ENCODE measurements around the gene ZDHHC3.
A peak's percentile ranks its signal among the peaks of the same experiment; 100 is the strongest.

The ZDHHC3 gene, protein sequence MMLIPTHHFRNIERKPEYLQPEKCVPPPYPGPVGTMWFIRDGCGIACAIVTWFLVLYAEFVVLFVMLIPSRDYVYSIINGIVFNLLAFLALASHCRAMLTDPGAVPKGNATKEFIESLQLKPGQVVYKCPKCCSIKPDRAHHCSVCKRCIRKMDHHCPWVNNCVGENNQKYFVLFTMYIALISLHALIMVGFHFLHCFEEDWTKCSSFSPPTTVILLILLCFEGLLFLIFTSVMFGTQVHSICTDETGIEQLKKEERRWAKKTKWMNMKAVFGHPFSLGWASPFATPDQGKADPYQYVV

DNA sequence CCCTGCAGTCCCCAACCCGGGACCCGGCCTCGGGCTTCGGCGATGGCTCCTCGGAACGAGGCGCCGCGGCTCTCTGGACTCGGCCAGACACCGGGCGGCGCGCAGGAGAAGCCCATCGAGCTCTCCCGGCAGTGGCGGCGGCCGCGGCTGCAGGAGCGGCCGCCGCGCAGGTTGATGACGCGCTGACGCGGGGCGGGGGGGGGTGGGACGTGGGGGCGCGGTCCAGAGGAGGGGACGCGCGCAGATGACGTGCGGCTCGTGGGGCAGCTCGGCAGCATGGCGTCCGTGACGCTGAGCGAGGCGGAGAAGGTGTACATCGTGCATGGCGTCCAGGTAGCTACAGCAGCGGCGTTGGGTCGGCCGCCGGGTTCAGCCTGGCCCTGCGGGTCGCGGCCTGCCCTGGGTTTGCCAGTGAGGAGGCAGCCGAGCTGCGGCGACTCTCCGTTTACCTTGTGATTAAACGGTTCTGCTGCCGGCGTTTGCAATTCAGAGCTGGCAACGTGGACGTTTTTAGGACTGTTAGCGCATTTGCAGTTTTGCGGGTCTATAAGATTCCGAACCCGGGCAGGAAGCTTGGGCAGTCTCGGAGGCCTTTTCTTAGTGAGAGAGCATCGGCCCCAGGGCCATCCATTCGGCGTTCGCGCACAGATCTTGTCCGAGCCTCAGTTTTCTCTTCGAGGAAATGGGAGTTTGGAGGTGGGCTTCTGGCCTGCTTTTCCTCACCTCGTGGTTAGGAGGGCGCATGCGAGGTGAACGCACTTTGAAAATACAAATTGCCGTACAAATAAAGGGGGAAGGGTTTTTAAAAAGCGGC, at the start of gene ZDHHC3, which contains the start of gene EXOSC7:
TSS of gene ZDHHC3 (minus strand) at position 173 of the 814 bp plus-strand sequence. CDS start 16,738 bp downstream, outside the sequence.
TSS of gene EXOSC7 (plus strand) at position 243 of the 814 bp plus-strand sequence. CDS start at position 277, 34 bp downstream.
- DNase-seq, result peak; percentile 91

DNA sequence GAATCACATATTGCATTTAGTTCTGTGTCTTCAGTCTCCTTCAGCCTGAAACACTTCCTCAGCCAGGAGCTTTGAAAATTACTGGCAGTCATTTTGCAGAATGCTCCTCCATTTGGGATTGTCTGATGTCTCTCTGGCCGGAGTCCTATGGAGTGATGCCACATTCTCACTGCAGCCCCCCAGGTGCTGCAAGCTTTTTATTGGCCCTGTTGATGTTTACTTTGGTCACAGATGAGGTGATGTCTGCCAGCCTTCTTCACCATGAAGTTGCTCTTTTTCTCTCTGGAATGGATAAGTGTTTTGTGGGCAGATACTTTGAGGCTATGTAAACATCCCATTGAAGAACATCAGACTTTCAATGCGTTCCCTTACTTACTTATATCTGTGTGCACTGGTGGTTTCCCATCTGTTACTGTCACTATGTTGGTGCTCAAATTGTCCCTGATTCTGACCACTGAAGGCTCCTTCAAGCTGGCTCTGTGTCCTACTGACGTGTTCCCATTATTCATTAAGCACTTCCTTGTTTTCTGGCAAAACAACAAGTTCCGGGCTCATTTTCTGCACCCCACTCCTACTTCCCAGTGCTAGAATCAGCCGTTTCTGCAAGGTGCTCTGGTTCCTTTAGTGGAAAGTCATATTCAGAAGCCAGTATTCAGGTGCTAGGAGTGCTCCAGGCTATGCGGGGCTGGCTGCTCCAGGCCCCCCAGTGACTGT, 48.7 kb upstream of the ZDHHC3 start:
- no peak for DNase-seq

DNA sequence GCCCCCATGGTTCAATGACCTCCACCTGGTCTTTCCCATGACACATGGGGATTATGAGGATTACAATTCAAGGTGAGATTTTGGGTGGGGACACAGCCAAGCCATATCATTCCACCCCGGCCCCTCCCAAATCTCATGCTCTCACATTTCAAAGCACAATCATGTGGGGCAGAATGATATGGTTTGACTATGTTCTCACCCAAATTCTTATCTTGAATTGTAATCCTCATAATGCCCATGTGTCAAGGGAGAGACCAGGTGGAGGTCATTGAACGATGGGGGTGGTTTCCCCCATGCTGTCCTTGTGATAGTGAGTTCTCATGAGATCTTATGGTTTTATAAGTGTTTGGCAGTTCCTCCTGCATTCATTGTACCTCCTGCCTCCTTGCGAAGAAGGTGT, 47.7 kb upstream of the ZDHHC3 start:
- DNase-seq, result no peak

DNA sequence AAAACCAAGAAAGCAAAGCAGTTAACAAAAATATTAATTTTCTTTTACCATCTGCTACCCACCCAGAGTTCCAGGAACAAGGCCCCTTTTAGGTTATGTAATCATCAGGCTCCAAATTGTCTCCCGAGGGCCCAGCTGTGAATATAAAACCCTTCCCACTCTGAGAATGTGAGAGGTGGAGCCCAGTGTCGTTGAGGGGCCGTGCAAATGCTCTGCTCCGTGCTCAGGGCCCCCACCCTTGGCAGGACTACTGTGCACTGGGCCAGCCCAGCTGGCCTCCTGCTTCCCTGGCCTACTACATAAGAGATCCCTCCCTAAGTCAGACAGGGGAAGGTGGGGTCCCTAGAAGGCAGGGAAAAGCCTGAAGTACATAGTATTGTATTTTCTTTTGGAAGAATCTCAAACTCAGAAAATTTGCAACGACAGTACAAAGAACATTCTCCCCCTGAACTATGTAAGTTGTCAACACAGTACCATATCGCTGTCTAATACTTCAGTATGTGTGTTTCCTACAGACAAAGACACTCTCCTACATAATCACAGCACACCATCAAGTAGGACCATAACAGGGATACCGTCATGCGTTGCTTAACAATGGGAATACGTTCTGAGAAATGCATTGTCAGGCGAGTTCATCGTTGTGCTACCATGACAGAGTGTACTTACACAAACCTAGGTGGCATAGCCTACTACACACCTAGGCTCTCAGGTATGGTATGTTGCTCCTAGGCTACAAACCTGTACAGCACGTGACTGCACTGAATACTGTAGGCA, 45.7 kb upstream of the ZDHHC3 start:
- no peak for DNase-seq

DNA sequence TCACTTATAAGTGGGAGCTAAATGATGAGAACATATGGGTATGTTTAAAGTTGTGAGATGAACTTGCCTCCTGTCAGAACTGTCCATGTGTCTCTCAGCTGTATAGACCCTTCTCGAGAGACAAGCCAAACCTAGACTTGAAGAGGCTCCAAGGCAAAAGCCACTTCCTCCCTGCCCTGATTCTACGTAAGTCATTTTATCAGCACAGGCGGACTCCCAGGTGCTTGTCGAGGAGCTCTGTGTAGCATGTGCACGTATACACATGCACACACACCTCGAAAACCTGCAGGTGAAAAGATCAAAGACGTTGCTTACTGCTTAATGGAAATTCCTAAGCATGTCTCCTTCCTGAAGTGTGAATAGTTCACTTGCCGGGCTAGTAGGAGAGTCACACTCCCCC, 44.6 kb upstream of the ZDHHC3 start:
- DNase-seq, result no peak

DNA sequence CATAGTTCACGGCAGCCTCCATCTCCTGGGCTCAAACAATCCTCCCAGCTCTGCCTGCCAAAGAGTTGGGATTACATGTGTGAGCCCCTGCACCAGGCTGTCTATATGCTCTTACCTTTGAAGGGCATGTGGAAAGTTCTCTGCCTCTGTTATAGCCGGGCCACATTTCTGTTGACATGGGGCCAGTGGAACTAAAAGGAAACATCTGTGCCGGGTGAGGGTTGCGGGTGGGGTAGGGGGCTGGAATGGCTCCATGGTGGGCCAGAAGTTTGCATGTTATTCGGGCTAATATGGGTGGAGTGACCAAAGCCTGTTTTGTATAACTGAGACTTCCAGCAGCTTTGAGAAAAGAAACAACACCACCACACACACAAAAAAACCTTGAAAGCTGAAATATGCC, 41.8 kb upstream of the ZDHHC3 start:
- DNase-seq, result no peak

DNA sequence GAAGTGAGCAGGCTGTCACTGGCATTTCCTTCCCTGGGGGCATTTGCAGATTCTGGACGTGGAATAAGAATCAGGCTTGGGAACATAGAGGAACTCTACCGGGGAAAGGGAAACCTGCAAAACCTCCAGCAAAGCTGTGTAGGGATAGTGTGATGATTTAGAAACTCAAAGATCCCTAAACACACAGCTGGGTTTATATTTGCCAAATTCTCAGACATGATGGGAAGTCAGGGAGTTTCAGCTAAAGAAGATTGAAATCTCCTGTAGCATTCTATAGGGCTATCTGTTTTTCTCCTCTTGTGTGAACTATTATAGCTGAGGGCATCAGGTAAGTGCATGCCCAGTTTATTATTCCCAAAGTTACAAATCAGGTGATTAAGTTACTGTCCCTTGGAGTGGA, 40.9 kb upstream of the ZDHHC3 start:
- DNase-seq, result no peak

DNA sequence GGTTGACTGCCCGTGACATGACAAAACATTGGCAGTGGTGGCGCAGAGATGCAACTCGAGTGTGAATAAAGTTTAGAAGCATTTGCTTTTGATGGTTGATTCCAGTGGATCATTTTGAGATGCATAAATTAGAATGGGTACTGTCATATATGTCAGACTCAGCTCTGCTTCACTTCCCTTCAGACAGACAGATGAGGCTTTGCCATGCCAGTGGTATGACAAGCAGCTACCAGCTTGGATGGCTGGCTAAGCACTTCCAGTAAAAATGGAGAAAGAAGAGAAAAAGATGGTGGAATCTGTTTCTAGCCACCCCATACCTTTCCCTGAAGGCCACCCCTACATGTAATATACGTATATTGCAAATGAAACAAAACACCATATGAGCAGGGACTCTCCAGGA, 36.6 kb upstream of the ZDHHC3 start:
- DNase-seq, result no peak

DNA sequence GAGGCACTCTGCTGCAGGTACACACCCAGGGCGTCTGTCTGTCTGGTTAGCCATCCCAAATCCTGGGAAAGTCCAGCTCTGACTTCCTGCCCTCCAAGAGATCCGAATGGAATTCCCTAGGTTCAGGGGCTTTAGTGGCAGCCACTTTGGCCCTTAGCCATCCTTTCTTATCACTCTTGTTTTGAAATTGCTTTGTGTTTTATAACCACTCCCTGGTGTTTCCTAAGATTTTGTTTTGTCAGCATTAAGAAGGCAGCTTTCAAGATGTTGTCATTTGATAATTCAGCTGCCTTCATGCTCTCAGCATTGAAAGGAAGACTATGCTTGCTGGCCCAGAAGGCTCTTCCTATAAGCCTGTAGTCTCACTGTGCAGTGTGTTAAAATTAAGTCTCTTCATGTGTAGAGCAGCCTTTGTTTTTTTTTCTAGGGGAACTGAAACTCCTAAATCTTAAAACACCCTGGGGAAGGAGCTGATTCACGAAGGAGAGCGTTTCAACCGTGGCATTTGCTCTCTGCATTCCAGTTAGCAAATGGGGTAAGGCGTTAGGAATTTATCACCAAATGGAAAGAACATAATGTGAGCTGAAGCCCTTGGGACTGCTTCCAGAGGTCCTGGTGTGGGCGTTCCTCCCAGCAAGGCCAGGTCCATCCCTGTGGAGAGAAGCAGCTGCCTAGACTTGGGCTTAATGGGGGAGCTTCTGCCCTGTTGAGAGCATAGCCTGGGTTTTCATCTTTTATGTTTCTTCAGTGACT, 36.0 kb upstream of the ZDHHC3 start:
- no peak for DNase-seq

DNA sequence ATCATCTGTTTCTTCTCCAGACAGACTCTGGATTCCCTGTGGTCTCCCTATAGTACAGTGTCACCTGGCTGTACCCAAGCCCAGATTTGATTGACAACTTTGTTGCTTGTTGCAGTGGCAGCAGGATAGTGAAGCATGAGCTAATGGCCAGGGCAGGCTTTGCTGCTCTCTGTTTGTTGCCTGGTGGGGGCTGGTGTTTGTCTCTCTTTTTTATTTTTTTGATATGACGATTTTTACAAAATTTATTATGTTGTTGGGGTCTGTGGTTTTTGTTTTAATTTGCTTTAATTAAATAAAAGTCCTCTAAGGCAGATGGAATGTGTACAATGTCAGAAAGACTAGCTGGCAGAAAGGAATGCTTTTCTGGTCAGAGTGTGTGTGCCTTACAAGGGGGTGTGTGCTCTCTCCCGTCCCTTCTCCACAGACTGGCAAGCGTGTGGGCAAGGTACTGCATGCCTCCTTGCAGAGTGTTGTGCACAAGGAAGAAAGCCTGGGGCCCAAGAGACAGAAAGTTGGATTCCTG, 34.9 kb upstream of the ZDHHC3 start:
- DNase-seq, result no peak

DNA sequence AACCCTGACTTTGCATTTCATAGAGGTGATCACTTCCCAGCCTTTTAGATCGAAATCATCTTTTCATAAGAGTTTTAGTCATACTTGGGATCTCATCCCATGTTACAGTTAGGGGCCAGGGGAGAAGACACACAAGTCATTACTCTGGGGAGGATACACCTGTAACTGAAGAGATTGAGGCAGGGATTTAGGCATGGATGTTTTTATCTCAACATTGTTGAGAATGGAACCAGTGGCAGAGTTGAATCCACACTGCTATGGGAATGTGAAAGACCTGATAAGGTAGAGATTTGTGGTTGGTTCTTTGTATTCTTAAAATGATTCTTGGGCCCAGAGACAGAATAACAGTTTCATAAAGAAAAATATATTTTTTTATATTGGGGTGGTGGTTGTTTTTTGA, 33.9 kb upstream of the ZDHHC3 start:
- DNase-seq, result no peak

DNA sequence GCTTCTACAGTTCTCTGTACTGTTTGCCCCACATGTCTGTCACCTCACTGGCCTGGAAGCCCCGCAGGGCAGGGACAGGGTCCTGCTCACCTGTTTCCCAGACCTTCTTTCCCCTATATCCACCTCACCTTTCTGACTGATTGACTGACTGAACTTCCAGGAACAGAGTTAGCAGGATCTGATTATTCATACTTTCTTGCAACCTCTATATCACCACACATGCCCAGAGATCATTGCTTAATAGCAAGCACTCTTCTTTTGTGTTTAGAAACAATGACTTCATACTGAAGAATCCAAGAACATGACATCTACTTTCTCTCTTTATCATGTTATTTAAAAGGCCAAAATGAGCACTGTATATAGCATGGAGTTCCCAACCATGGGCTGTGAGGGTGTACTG, 32.1 kb upstream of the ZDHHC3 start:
- no peak for DNase-seq

DNA sequence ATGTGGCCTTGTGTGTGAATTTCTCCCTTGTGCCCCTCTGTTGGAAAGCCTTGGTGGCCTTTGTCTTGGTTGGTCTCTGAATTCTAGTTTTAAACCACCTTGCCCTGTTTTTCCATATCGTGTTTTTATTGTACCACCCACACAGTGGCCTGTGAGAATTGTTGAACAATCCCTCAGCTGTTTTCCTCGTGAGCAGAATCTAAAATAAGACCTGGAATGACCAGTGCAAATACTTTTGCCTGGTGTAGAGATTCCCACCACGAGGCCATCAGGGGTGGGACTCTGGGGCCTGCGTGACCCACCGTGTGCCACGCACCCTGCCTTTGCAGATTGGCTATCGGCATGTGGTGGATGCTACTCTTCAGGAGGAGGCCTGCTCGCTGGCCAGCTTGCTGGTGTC, 31.1 kb upstream of the ZDHHC3 start:
- DNase-seq, result no peak

DNA sequence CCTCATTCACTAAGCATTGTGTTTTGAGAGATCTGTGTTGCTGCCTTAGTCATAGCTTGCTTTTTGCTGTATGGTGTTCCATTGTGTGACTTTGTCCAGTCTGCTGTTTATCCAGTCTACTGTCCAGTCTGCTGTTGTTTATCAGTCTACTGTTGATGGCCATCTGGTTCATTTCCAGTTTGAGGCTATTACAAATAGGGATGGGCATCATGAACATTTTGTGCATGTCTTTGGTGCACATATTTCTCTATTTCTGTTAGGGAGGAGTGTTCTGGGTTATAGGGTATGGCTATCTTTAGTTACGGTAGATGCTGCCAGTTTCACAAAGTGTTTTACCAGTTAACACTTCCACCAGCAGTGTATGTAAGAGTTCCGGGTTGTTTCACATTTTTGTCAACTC, 27.9 kb upstream of the ZDHHC3 start:
- no peak for DNase-seq

DNA sequence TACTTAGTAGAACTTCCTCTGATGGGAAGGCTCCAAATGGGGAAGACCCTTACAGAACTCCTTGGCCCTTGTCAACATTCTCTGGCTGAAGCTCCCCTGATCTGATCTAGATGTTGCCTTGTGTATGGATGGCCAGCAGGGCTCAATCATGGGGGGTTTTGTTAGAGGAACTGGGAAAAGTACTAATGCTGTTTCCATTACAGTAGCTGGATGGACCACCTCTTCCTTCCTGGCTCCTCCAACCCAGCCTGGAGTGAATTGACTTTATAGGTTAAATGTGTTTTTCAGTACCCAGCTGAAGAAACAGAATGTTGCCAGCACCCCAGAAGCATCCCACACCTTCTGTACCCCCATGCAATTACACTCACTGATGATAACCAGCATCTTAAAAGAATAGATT, 27.4 kb upstream of the ZDHHC3 start:
- no peak for DNase-seq

DNA sequence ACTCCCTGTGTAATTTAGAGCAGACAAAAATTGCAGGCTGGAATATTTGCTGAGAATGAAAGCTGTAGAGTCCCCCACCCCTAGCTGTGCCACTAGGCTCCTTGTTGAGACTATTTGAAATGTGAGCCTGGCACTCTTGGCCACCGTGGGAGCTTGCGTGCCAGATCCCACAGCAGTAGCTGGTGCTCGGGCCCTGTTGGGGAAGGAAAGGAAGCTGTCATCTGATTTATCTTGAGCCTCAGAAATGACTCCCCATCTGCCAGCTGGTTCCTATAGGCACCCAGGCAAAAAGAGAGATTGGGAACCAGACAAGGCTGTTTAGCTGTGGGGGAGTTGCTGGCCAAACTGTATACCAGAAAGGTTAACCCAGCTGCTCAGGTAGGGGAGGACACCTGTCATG, 26.7 kb upstream of the ZDHHC3 start:
- DNase-seq, result no peak

DNA sequence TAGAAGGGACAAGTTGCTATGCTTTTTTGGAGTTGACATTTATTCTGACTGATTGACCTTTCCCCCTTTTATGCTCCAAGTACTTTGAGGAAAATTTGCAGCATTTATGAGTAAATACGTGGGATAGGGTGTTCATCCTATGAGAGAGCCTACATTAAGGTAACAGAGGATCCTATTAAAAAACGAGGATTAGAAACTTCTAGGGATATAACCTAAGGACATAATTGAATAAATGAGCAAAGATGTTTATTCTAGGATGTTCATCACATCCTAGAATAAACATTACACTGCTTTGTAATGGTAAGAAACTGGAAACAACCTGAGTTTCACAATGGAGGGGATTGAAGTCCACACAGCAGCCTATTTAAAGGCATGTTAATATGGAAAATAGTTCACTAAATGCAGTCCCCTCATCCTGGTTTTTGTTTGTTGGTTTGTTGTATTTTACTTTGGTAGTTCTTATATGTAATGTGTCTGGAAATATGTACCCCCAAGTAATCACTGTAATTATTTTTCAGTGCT, 26.2 kb upstream of the ZDHHC3 start:
- DNase-seq, result no peak

DNA sequence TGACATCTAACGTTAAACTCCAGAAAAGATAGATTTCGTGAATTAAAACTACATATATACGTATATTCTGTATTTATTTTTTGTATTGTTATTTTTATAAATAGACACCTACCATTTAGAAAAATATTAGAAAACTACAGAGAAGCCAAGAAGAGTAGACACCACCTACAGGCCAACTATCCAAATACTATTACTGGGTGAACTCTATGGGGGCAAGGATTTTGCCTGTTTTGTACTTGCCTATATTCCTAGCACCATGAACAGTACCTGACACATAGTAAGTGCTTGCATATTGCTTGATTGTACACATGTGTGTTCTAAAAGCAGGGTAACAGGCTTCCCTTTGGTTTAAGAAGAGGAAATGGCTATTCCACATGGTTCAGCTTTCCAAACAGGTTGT, 25.8 kb upstream of the ZDHHC3 start:
- no peak for DNase-seq

DNA sequence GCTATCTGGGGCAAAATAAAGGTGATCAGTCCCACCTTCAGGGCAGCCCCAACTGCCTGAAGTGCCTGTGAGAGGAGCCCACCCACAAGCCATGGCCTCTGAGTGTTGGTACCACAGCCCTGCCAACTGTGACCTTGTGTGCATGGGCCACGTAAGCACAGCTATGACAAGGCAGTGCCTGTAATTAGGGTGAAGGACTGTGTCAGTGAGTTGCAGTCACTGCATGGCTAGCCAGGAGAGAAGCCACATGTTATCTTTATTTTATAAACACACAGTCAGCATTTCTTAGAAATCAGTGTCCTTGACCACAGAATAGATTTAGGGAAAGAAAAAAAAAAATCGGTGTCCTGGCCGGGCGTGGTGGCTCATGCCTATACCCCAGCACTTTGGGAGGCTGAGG, 24.8 kb upstream of the ZDHHC3 start:
- no peak for DNase-seq

DNA sequence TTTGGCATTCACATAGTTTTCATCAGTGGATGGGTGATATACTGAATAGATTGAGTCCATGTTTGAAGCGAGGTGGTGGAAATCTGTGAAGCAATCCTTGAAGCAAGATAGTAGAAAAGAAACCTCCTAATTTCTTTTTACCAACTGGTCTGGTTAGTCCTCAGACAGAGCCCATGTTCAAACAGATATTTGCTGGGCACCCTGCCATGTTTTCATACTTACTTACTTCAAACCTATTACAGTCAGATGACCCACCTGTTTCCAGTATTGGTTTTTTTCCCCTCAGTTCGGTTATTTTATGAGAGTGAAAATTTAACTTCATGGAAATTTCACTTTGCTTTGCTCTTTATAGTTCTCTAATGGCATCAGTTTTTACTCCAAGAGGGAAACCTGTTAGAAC, 23.8 kb upstream of the ZDHHC3 start:
- no peak for DNase-seq

DNA sequence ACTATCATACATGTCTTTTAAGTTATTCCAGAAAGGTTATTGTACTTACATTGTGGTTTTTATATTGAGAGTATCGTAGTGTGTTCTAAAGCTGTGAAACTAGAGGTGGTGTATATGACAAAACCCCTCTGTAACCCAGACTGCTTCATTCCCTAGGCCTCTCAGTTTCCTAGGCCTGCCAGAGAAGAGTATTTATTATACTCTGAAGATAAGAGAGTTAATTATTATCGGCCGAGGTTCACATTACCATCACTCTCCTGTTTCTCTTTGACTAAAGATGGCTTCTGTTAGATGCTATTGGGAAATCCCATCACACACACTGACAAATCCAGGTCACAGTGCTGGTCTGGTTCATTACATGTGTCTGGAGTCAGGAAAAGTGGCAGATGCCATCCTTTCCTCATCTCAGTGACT, 20.6 kb upstream of the ZDHHC3 start:
- no peak for DNase-seq

Measured in 8988T (cell line).